GM12878 (cell line): ENCODE data around the gene MCF2L2. TPM values are rescaled to one million over a fixed set of nuclear protein-coding genes. Genes with fewer than 3 reads are reported as not detected.

Experiments
- ATAC-seq: fragments of 200-7000 bp; cut with Tn5 transposase; 3 replicates; pipeline ENCODE4 v1.9.1; 2020; ENCODE audit warnings: mild to moderate bottlenecking, moderate library complexity
- BruUV-seq: library from RNA; stranded (reverse); fragments of 400-500 nt; replicated peaks from 2 replicates; lab custom pipeline; 2021; lab: Mats Ljungman, UMichigan
- CTCF ChIA-PET: fragments of 300-600 bp; sonication (Branson Sonifier 250); formaldehyde crosslinking; extraction: SDS; loops from one replicate; lab custom pipeline; 2021; ENCODE audit warnings: inconsistent platforms; lab: Yijun Ruan, JAX
- POLR2A ChIA-PET: fragments of 350-600 bp; formaldehyde crosslinking; extraction: SDS; loops from one replicate; lab custom pipeline; 2021; ENCODE audit warnings: inconsistent platforms; lab: Charles Lee
- RAD21 ChIA-PET: fragments of 300-600 bp; sonication (Branson Sonifier 250); formaldehyde crosslinking; loops from one replicate; lab custom pipeline; 2023; ENCODE audit warnings: antibody characterized with exemption; ENCODE audit not compliant: unreplicated experiment; lab: Charles Lee
- SMC1A ChIA-PET: fragments of 300-600 bp; sonication (Branson Sonifier 250); formaldehyde crosslinking; loops from one replicate; lab custom pipeline; 2023; ENCODE audit not compliant: unreplicated experiment, uncharacterized antibody; lab: Charles Lee
- DNase-seq: peaks from one replicate; pipeline ENCODE4 v3.0.0-alpha.2; 2011; ENCODE audit warnings: low read depth, low spot score
- FAIRE-seq: peaks from 3 replicates; lab custom pipeline; 2011; peaks lifted over from hg19 to GRCh38; lab: Jason Lieb, UNC
- H2AFZ ChIP-seq: 2 replicates; pipeline ENCODE4 v1.6.0; 2011; ENCODE audit warnings: low read depth, low read length, control low read depth; ENCODE audit not compliant: control insufficient read depth
- H3K27ac ChIP-seq: 2 replicates; pipeline ENCODE4 v1.5.1; 2011; ENCODE audit warnings: control low read depth; ENCODE audit not compliant: control insufficient read depth, insufficient read depth
- H3K27me3 ChIP-seq, 2 experiments: replicated peaks in 1 of 2; 2 replicates each; pipeline versions ENCODE4 v1.6.0 to v1.6.1; 2011; ENCODE audit warnings: low read length in 1 of 2; ENCODE audit not compliant: control insufficient read depth in 2 of 2, insufficient read depth in 2 of 2
- H3K36me3 ChIP-seq, 2 experiments: 2 replicates each; pipeline ENCODE4 v1.5.1; 2011; ENCODE audit warnings: low read length in 1 of 2; ENCODE audit not compliant: control insufficient read depth in 2 of 2, insufficient read depth in 2 of 2
- H3K4me1 ChIP-seq: 2 replicates; pipeline ENCODE4 v1.6.1; 2011; ENCODE audit warnings: mild to moderate bottlenecking, low read length, moderate library complexity, mixed read lengths; ENCODE audit not compliant: control insufficient read depth, insufficient read depth
- H3K4me2 ChIP-seq: 2 replicates; pipeline ENCODE4 v1.6.0; 2011; ENCODE audit warnings: control low read depth; ENCODE audit not compliant: control insufficient read depth, insufficient read depth
- H3K4me3 ChIP-seq: fragments of 200-600 bp; sonication (generic); 2 replicates; pipeline ENCODE4 v1.5.1; 2016
- H3K79me2 ChIP-seq: 2 replicates; pipeline ENCODE4 v1.6.0; 2011; ENCODE audit warnings: low read length; ENCODE audit not compliant: control insufficient read depth, insufficient read depth
- H3K9ac ChIP-seq: 2 replicates; pipeline ENCODE4 v1.8.0; 2011; ENCODE audit warnings: low read length, control low read depth, mixed read lengths; ENCODE audit not compliant: control insufficient read depth, insufficient read depth
- H3K9me3 ChIP-seq: replicated peaks from 3 replicates; pipeline ENCODE4 v1.5.1; 2011; ENCODE audit warnings: mild to moderate bottlenecking, low read length; ENCODE audit not compliant: control insufficient read depth, insufficient read depth
- H4K20me1 ChIP-seq: 2 replicates; pipeline ENCODE4 v1.6.0; 2011; ENCODE audit not compliant: control insufficient read depth, insufficient read depth
- CHD4 ChIP-seq: fragments of 200-600 bp; sonication (generic); IDR thresholded peaks from 2 replicates; pipeline ENCODE4 v1.6.1; 2016; ENCODE audit warnings: mild to moderate bottlenecking
- E2F4 ChIP-seq: IDR thresholded peaks from 2 replicates; pipeline ENCODE4 v1.6.1; 2012; ENCODE audit warnings: low read depth, low read length, improper control_type of control experiment
- HDGF ChIP-seq: fragments of 450-650 bp; IDR thresholded peaks from 2 replicates; pipeline ENCODE4 v1.6.1; 2016; ENCODE audit warnings: antibody characterized with exemption
- KAT2A ChIP-seq: conservative IDR thresholded peaks from 2 replicates; pipeline ENCODE4 v1.6.1; 2011; ENCODE audit warnings: low read depth, low read length; ENCODE audit not compliant: control insufficient read depth
- LARP7 ChIP-seq: fragments of 450-650 bp; IDR thresholded peaks from 2 replicates; pipeline ENCODE4 v1.6.1; 2017; ENCODE audit warnings: mild to moderate bottlenecking
- NR2C2 ChIP-seq: IDR thresholded peaks from 2 replicates; pipeline ENCODE4 v1.6.1; 2011; ENCODE audit warnings: borderline replicate concordance, low read depth; ENCODE audit not compliant: control insufficient read depth, insufficient read length
- PML ChIP-seq: IDR thresholded peaks from 2 replicates; pipeline ENCODE4 v1.6.1; 2012; ENCODE audit warnings: low read length, inconsistent platforms
- POLR2A ChIP-seq: IDR thresholded peaks from 2 replicates; pipeline ENCODE4 v1.6.1; 2011; ENCODE audit warnings: low read depth, mild to moderate bottlenecking, low read length
- RAD51 ChIP-seq: fragments of 450-650 bp; IDR thresholded peaks from 2 replicates; pipeline ENCODE4 v1.6.1; 2016; ENCODE audit warnings: moderate library complexity, mild to moderate bottlenecking, inconsistent platforms
- SIX5 ChIP-seq: IDR thresholded peaks from 2 replicates; pipeline ENCODE4 v1.6.1; 2011; ENCODE audit warnings: mild to moderate bottlenecking, low read depth, low read length, moderate library complexity; ENCODE audit not compliant: severe bottlenecking
- SMAD5 ChIP-seq: IDR thresholded peaks from 2 replicates; pipeline ENCODE4 v1.6.1; 2016; ENCODE audit warnings: antibody characterized with exemption, low read depth
- SRF ChIP-seq, 2 experiments: IDR thresholded peaks; 2 replicates each; pipeline ENCODE4 v1.6.1; 2011; ENCODE audit warnings: low read depth in 2 of 2, low read length in 2 of 2, mild to moderate bottlenecking in 1 of 2, moderate library complexity in 1 of 2
- SUPT20H ChIP-seq: IDR thresholded peaks from 2 replicates; pipeline ENCODE4 v1.6.1; 2011; ENCODE audit warnings: low read depth, mild to moderate bottlenecking, low read length, moderate library complexity, borderline replicate concordance; ENCODE audit not compliant: control insufficient read depth
- YY1 ChIP-seq: IDR thresholded peaks from 2 replicates; pipeline ENCODE4 v1.6.1; 2011; ENCODE audit warnings: low read depth, mild to moderate bottlenecking, low read length
- ZNF622 ChIP-seq: fragments of 450-650 bp; IDR thresholded peaks from 2 replicates; pipeline ENCODE4 v1.6.1; 2017; ENCODE audit warnings: mild to moderate bottlenecking, inconsistent platforms
- WGBS: methylation state at CpG from one replicate; pipeline ENCODE4 v1.1.6; 2016; ENCODE audit warnings: low lambda C conversion rate; ENCODE audit not compliant: insufficient replicate concordance, insufficient coverage; ENCODE audit errors: missing lambda C conversion rate; 5-methylcytosine and 5-hydroxymethylcytosine counted together
- in situ Hi-C: fragments of 300-500 bp; cut with MboI; formaldehyde crosslinking; loops from 9 replicates; pipeline ENCODE4 v1.14.3; 2018; ENCODE audit warnings: mixed read lengths
- intact Hi-C: fragments of 100-400 bp; cut with micrococcal nuclease; formaldehyde crosslinking; loops from one replicate; pipeline ENCODE4 v1.14.2; 2022; ENCODE audit not compliant: unreplicated experiment
- polyA plus RNA-seq, 11 experiments: library from polyadenylated mRNA; depleted of rRNA in 4 of 11; unstranded in 6 of 11; stranded (reverse) in 5 of 11; fragments of >200 nt; fragmentation: Nextera tagmentation in 4 of 11; fragmentation: Illumina TruSeq in 1 of 11; extraction: Ambion mirVana in 4 of 11; extraction: Trizol in 1 of 11; gene quantifications; 1 replicate in 1 of 11; 2 replicates in 10 of 11; pipeline versions ENCODE4 v1.2.1 to v1.2.3, GENCODE V29; 2011 to 2016; ENCODE audit warnings: inconsistent platforms in 2 of 11, missing spikeins in 2 of 11, low read depth in 1 of 11
- total RNA-seq, 4 experiments: library from RNA; depleted of rRNA in 3 of 4; stranded (reverse); fragments of >200 nt in 3 of 4; fragmentation: Illumina TruSeq in 1 of 4; extraction: Trizol in 1 of 4; gene quantifications; 2 replicates each; pipeline versions ENCODE4 v1.2.1 to v1.2.3, GENCODE V29; 2013 to 2021
- TF ChIP-seq, protein P1 (sequence below): IDR thresholded peaks from 2 replicates; pipeline ENCODE4 v1.6.1; 2012; ENCODE audit warnings: low read length, inconsistent platforms

The MCF2L2 gene
- total and polyA plus RNA-seq, 10 of the 15 experiments (the other 5 are each of a cell fraction or from before 2014, with no cell fraction given), result 0.37 to 2.8 (median 1.4) TPM

DNA sequence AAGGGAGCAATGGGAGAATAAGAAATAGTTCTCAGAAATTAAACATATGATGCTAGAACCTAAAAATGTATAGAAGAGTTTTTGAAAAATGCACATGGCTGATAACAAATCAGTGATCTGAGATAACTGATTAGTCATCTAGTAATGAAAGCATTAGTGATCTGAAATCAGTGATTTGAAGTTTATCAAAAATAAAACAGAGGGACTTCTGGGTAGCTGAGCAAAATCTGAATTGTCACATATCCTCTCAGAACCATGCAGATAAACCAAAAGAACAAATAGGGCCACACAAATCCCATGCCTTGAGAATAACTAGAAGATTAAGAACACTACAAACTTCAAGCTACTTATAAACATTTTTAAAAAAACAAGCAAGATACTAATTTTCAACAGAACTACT lies 71.5 kb downstream of the MCF2L2 start:
- Histone ChIP-seq H3K9ac (no peak overlapping the region), H4K20me1 (no peaks in the 10 kb centered on the region), H3K79me2 (no peaks in the 10 kb centered on the region), H3K27ac (no peak overlapping the region), H3K27me3 (no peaks in the 10 kb centered on the region), H3K4me2 (no peak overlapping the region), H3K4me3 (no peak overlapping the region), H3K4me1 (no peaks in the 10 kb centered on the region), H3K9me3 (no peaks in the 10 kb centered on the region), H2AFZ (no peak overlapping the region), H3K36me3 (no peaks in the 10 kb centered on the region)
- no peak for DNase-seq
- BruUV-seq, result no TSS peak
- ChIA-PET SMC1A (interaction anchor here (2.4 to 2.8 kb wide), 2 partner anchors 13 to 25 kb away, joined by 5 to 11 read pairs; no protein-coding TSS in a partner anchor), CTCF (interaction anchor here (0.6 to 1.7 kb wide), 3 partner anchors 12 to 67 kb away, joined by 3 to 7 read pairs (median 4); no protein-coding TSS in a partner anchor), RAD21 (no interaction called here), POLR2A (no interaction called here)
- intact Hi-C loops (no loop called here), in situ Hi-C loops (no loop called here)
- ATAC-seq, result no peak
- no peak for TF ChIP-seq LARP7
- FAIRE-seq, result no peak

- in situ Hi-C loops, result no loop called here
- SMC1A ChIA-PET, result no interaction called here
- Histone ChIP-seq H3K4me3 (no peak overlapping the region), H3K4me1 (no peaks in the 10 kb centered on the region), H3K9ac (no peak overlapping the region), H2AFZ (no peak overlapping the region), H3K9me3 (no peaks in the 10 kb centered on the region), H3K36me3 (no peaks in the 10 kb centered on the region), H4K20me1 (no peaks in the 10 kb centered on the region), H3K4me2 (no peak overlapping the region), H3K27ac (no peak overlapping the region), H3K27me3 (no peaks in the 10 kb centered on the region), H3K79me2 (no peaks in the 10 kb centered on the region)
- DNase-seq, result no peak
- FAIRE-seq, result no peak
- POLR2A ChIA-PET, result no interaction called here
- intact Hi-C loops, result no loop called here
- RAD21 ChIA-PET, result no interaction called here
- CTCF ChIA-PET, result no interaction called here
- no peak for ATAC-seq
- BruUV-seq, result no TSS peak
- 0% methylated on average over 1 of the region's 1 CpG for WGBS
- TF ChIP-seq KAT2A, result no peak
- no peak for TF ChIP-seq SUPT20H
- no peak for TF ChIP-seq NR2C2
- no peak for TF ChIP-seq SMAD5
- no peak for TF ChIP-seq CHD4
- no peak for TF ChIP-seq POLR2A
- no peak for TF ChIP-seq ZNF622
- TF ChIP-seq SRF (IDR thresholded peaks at IDR 0.05; ENCODE audit: low read depth in 2 of 2, low read length in 2 of 2), result no peak
- no peak for TF ChIP-seq PML
- TF ChIP-seq HDGF, result no peak
- TF ChIP-seq YY1, result no peak
- no peak for TF ChIP-seq SIX5
- TF ChIP-seq E2F4, result no peak
- no peak for TF ChIP-seq RAD51
- TF ChIP-seq, protein P1, sequence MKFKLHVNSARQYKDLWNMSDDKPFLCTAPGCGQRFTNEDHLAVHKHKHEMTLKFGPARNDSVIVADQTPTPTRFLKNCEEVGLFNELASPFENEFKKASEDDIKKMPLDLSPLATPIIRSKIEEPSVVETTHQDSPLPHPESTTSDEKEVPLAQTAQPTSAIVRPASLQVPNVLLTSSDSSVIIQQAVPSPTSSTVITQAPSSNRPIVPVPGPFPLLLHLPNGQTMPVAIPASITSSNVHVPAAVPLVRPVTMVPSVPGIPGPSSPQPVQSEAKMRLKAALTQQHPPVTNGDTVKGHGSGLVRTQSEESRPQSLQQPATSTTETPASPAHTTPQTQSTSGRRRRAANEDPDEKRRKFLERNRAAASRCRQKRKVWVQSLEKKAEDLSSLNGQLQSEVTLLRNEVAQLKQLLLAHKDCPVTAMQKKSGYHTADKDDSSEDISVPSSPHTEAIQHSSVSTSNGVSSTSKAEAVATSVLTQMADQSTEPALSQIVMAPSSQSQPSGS, result no peak
Measured at GRCh38 chr3:183354874-183355273, 73.5 kb downstream of the MCF2L2 start.
